DMS153 (cell line): Measurements from ENCODE around the gene PYURF.

ENCODE experiments used
- DNase-seq: peaks from one replicate; lab custom pipeline; 2025; lab: John Stamatoyannopoulos, UW

PYURF gene

GRCh38 chr4:88523325-88524129, at the start of gene PYURF:
TSS of gene PYURF (minus strand) at chr4:88523776. CDS start at chr4:88523700, 76 bp downstream.
- DNase-seq = peak; percentile 79

GRCh38 chr4:88570001-88570400, 46.4 kb upstream of the PYURF start:
- no peak for DNase-seq

- no peak for DNase-seq
Observed at GRCh38 chr4:88567591-88567990, 44.0 kb upstream of the PYURF start.

- DNase-seq = no peak
Observed at GRCh38 chr4:88549815-88550214, 26.2 kb upstream of the PYURF start.

- peak; percentile 23 for DNase-seq
Observed at GRCh38 chr4:88539322-88540068, 15.9 kb upstream of the PYURF start.

- DNase-seq = no peak
Observed at GRCh38 chr4:88537709-88538108, 14.1 kb upstream of the PYURF start.

- no peak for DNase-seq
Observed at GRCh38 chr4:88535090-88535755, 11.6 kb upstream of the PYURF start.

- DNase-seq = no peak
Observed at GRCh38 chr4:88533937-88534750, 10.6 kb upstream of the PYURF start.

- DNase-seq = no peak
Observed at GRCh38 chr4:88533088-88533790, 9.7 kb upstream of the PYURF start.

- no peak for DNase-seq
Observed at GRCh38 chr4:88531549-88531948, 8.0 kb upstream of the PYURF start.

- DNase-seq = no peak
Observed at GRCh38 chr4:88528861-88529260, 5.3 kb upstream of the PYURF start.

GRCh38 chr4:88527787-88528186, 4.2 kb upstream of the PYURF start:
- DNase-seq = no peak

GRCh38 chr4:88526221-88526815, 2.7 kb upstream of the PYURF start:
- no peak for DNase-seq

GRCh38 chr4:88524171-88524570, 595 bp upstream of the PYURF start:
- no peak for DNase-seq

GRCh38 chr4:88522702-88523324, 763 bp downstream of the PYURF start:
- no peak for DNase-seq

GRCh38 chr4:88518911-88519310, 4.7 kb downstream of the PYURF start:
- DNase-seq = no peak

- no peak for DNase-seq
Observed at GRCh38 chr4:88517825-88518224, 5.8 kb downstream of the PYURF start.

- no peak for DNase-seq
Observed at GRCh38 chr4:88516746-88517145, 6.8 kb downstream of the PYURF start.

GRCh38 chr4:88514557-88515511, 8.7 kb downstream of the PYURF start:
- peak; percentile 75 for DNase-seq
